A673 (cell line): ENCODE results near the gene PARP15. TPM values are rescaled to one million over a fixed set of nuclear protein-coding genes. Genes with fewer than 3 reads are reported as not detected.

Experiments
- BruUV-seq: library from RNA; stranded (reverse); fragments of 400-500 nt; replicated peaks from 2 replicates; lab custom pipeline; 2021; lab: Mats Ljungman, UMichigan
- CTCF ChIA-PET: fragments of 300-600 bp; sonication (Branson Sonifier 250); formaldehyde crosslinking; loops from one replicate; lab custom pipeline; 2022; ENCODE audit warnings: antibody characterized with exemption; lab: Charles Lee
- POLR2A ChIA-PET: fragments of 300-600 bp; sonication (Branson Sonifier 250); formaldehyde crosslinking; loops from one replicate; lab custom pipeline; 2022; ENCODE audit warnings: antibody characterized with exemption; ENCODE audit not compliant: low non-redundant PET; lab: Charles Lee
- DNase-seq: peaks from one replicate; pipeline ENCODE4 v3.0.0-alpha.2; 2015; ENCODE audit warnings: low spot score
- H3K27ac ChIP-seq: fragments of 200-600 bp; sonication (generic); 2 replicates; pipeline ENCODE4 v1.5.1; 2016; ENCODE audit warnings: mixed run types, low read depth, mild to moderate bottlenecking, mixed read lengths, antibody characterized with exemption, low read length; ENCODE audit not compliant: poor library complexity, severe bottlenecking
- H3K27me3 ChIP-seq: fragments of 200-600 bp; sonication (generic); replicated peaks from 2 replicates; pipeline ENCODE4 v1.6.1; 2017; ENCODE audit warnings: mixed run types, low read depth, mild to moderate bottlenecking, mixed read lengths, antibody characterized with exemption, low read length; ENCODE audit not compliant: insufficient read depth, poor library complexity
- H3K36me3 ChIP-seq: fragments of 200-600 bp; sonication (generic); 2 replicates; pipeline ENCODE4 v1.6.1; 2016; ENCODE audit warnings: mixed run types, mild to moderate bottlenecking, mixed read lengths, antibody characterized with exemption, low read length; ENCODE audit not compliant: insufficient read depth, poor library complexity, severe bottlenecking
- H3K4me1 ChIP-seq: fragments of 200-600 bp; sonication (generic); 2 replicates; pipeline ENCODE4 v1.6.1; 2017; ENCODE audit warnings: mixed run types, mild to moderate bottlenecking, mixed read lengths, antibody characterized with exemption, low read length; ENCODE audit not compliant: insufficient read depth, poor library complexity, severe bottlenecking
- H3K4me3 ChIP-seq: fragments of 200-600 bp; sonication (generic); 2 replicates; pipeline ENCODE4 v1.5.1; 2016; ENCODE audit warnings: low read depth, mixed run types, mild to moderate bottlenecking, mixed read lengths, low read length; ENCODE audit not compliant: poor library complexity, severe bottlenecking
- H3K9me3 ChIP-seq: fragments of 200-600 bp; sonication (generic); 2 replicates; pipeline ENCODE4 v1.6.1; 2016; ENCODE audit warnings: mixed run types, low read depth, mild to moderate bottlenecking, mixed read lengths, antibody characterized with exemption, low read length; ENCODE audit not compliant: poor library complexity, severe bottlenecking
- CTCF ChIP-seq: fragments of 300-800, 200-600 bp; sonication (generic); conservative IDR thresholded peaks from 2 replicates; pipeline ENCODE4 v1.5.1; 2017; ENCODE audit warnings: low read depth, mild to moderate bottlenecking, antibody characterized with exemption, low read length, moderate library complexity, mixed read lengths
- EZH2 ChIP-seq: fragments of 200-600 bp; sonication (generic); IDR thresholded peaks from 2 replicates; pipeline ENCODE4 v1.6.1; 2017; ENCODE audit warnings: borderline replicate concordance, low read depth, mild to moderate bottlenecking, mixed read lengths, antibody characterized with exemption, low read length; ENCODE audit not compliant: poor library complexity, severe bottlenecking
- intact Hi-C: fragments of 100-400 bp; cut with micrococcal nuclease; formaldehyde crosslinking; loops from one replicate; pipeline ENCODE4 v1.10.0; 2022; ENCODE audit not compliant: unreplicated experiment
- total RNA-seq: library from RNA; stranded (reverse); gene quantifications from 2 replicates; pipeline ENCODE4 v1.2.3, GENCODE V29; 2021

PARP15 gene
- total RNA-seq, 1 experiment from 2014 or later = not detected

- TF ChIP-seq EZH2 (no peak), CTCF (no peak)
- Histone ChIP-seq H3K4me3 (no peak overlapping the region), H3K36me3 (no peaks in the 10 kb centered on the region), H3K27me3 (peaks cover 20% of the 10 kb centered on the region), H3K4me1 (no peaks in the 10 kb centered on the region), H3K9me3 (no peaks in the 10 kb centered on the region), H3K27ac (no peak overlapping the region)
- BruUV-seq = no TSS peak
- ChIA-PET CTCF (no interaction called here), POLR2A (no interaction called here)
- no peak for DNase-seq
- intact Hi-C loops = no loop called here
These were observed 51.1 kb downstream of the PARP15 start for GRCh38 chr3:122628567-122628966.

- ChIA-PET POLR2A (no interaction called here), CTCF (no interaction called here)
- Histone ChIP-seq H3K27ac (no peak overlapping the region), H3K27me3 (peaks cover 30% of the 10 kb centered on the region), H3K4me3 (no peak overlapping the region), H3K4me1 (no peaks in the 10 kb centered on the region), H3K36me3 (no peaks in the 10 kb centered on the region), H3K9me3 (no peaks in the 10 kb centered on the region)
- TF ChIP-seq CTCF (no peak), EZH2 (no peak)
- BruUV-seq = no TSS peak
- intact Hi-C loops = no loop called here
- no peak for DNase-seq
These were observed 52.3 kb downstream of the PARP15 start for GRCh38 chr3:122629763-122630162.

- CTCF ChIA-PET = no interaction called here
- POLR2A ChIA-PET = no interaction called here
- BruUV-seq = no TSS peak
These were observed 58.3 kb downstream of the PARP15 start for GRCh38 chr3:122635789-122636188.

More at GRCh38 chr3:122635789-122636188, 58.3 kb downstream of the PARP15 start:
- Histone ChIP-seq H3K36me3 (no peaks in the 10 kb centered on the region), H3K9me3 (no peaks in the 10 kb centered on the region), H3K27ac (no peak overlapping the region), H3K27me3 (peaks cover 23% of the 10 kb centered on the region), H3K4me1 (no peaks in the 10 kb centered on the region), H3K4me3 (no peak overlapping the region)
- intact Hi-C loops = no loop called here
- no peak for TF ChIP-seq CTCF
- TF ChIP-seq EZH2 = no peak
- DNase-seq = no peak
